DOHH2 (cell line): ENCODE data around the gene ITPK1.

Source experiments
- EZH2phosphoT487 ChIP-seq: fragments of 200-600 bp; sonication (generic); IDR thresholded peaks from 2 replicates; pipeline ENCODE4 v1.6.1; 2017; ENCODE audit warnings: borderline replicate concordance, mild to moderate bottlenecking, antibody characterized with exemption, low read length, moderate library complexity, mixed read lengths
- TF ChIP-seq, protein P1 (sequence below): fragments of 200-600 bp; sonication (generic); IDR thresholded peaks from one replicate; pipeline ENCODE4 v1.5.1; 2014; ENCODE audit warnings: antibody characterized with exemption, mild to moderate bottlenecking, low read depth, low read length; ENCODE audit not compliant: poor library complexity, severe bottlenecking

DNA sequence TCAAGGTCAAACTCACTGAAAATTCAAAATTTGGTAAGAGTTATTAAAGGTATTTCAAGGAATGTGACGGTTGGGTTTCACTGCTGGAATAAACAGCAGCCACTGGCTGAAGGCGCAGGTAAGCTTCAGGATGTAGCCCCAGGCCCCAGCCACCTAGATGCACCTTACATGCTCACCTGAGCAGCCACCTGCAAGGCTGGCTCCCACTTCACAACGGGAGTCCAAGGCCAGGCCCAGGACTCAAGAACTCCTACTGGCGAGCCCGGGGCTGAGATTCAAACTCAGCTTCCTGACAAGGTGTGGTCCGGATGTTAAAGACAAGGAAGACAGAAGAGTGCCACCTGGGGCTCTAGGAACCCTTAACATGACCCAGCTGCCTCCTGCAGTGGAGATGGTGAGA, 78.4 kb downstream of the ITPK1 start:
- TF ChIP-seq, protein P1, sequence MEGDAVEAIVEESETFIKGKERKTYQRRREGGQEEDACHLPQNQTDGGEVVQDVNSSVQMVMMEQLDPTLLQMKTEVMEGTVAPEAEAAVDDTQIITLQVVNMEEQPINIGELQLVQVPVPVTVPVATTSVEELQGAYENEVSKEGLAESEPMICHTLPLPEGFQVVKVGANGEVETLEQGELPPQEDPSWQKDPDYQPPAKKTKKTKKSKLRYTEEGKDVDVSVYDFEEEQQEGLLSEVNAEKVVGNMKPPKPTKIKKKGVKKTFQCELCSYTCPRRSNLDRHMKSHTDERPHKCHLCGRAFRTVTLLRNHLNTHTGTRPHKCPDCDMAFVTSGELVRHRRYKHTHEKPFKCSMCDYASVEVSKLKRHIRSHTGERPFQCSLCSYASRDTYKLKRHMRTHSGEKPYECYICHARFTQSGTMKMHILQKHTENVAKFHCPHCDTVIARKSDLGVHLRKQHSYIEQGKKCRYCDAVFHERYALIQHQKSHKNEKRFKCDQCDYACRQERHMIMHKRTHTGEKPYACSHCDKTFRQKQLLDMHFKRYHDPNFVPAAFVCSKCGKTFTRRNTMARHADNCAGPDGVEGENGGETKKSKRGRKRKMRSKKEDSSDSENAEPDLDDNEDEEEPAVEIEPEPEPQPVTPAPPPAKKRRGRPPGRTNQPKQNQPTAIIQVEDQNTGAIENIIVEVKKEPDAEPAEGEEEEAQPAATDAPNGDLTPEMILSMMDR, result no peak
- TF ChIP-seq EZH2phosphoT487, result no peak
